Measurements from ENCODE around the gene WDR76.

DNA sequence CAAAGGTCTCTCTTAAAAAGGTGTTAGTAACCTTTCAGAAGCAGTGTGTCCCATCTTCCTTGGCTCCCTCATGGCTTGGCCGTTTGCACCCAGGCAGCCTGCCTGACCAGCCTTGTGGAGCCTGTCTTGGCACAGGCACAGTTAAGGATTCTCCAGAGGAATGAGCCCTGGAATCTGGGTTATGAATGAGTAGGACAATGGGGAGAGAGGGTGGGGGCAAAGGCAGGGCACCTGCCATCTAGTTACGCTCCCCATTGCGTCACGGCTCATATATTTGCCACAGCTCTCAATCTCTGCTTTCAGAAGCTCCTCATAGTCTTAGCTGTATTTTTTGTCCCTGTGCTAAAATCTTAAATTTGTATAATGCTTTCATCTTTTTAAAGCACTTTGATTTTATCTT is 50.6 kb downstream of the WDR76 start:
- TF ChIP-seq, protein P1, sequence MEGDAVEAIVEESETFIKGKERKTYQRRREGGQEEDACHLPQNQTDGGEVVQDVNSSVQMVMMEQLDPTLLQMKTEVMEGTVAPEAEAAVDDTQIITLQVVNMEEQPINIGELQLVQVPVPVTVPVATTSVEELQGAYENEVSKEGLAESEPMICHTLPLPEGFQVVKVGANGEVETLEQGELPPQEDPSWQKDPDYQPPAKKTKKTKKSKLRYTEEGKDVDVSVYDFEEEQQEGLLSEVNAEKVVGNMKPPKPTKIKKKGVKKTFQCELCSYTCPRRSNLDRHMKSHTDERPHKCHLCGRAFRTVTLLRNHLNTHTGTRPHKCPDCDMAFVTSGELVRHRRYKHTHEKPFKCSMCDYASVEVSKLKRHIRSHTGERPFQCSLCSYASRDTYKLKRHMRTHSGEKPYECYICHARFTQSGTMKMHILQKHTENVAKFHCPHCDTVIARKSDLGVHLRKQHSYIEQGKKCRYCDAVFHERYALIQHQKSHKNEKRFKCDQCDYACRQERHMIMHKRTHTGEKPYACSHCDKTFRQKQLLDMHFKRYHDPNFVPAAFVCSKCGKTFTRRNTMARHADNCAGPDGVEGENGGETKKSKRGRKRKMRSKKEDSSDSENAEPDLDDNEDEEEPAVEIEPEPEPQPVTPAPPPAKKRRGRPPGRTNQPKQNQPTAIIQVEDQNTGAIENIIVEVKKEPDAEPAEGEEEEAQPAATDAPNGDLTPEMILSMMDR (conservative IDR thresholded peaks at IDR 0.05; ENCODE audit: low read length): no peak
- TF ChIP-seq EZH2phosphoT487 (IDR thresholded peaks at IDR 0.05; ENCODE audit: borderline replicate concordance, low read depth, low read length): no peak

Measured in OCI-LY7 (cell line).